ENCODE results near the gene C1orf159. TPM values are rescaled to one million over a fixed set of nuclear protein-coding genes. Genes with fewer than 3 reads are reported as not detected.
A peak's percentile ranks its signal among the peaks of the same experiment; 100 is the strongest.

The C1orf159 gene
- total and polyA plus RNA-seq, 10 of the 15 experiments (the other 5 are each of a cell fraction or from before 2014, with no cell fraction given) = 0.11 to 23.4 (median 8.0) TPM

DNA sequence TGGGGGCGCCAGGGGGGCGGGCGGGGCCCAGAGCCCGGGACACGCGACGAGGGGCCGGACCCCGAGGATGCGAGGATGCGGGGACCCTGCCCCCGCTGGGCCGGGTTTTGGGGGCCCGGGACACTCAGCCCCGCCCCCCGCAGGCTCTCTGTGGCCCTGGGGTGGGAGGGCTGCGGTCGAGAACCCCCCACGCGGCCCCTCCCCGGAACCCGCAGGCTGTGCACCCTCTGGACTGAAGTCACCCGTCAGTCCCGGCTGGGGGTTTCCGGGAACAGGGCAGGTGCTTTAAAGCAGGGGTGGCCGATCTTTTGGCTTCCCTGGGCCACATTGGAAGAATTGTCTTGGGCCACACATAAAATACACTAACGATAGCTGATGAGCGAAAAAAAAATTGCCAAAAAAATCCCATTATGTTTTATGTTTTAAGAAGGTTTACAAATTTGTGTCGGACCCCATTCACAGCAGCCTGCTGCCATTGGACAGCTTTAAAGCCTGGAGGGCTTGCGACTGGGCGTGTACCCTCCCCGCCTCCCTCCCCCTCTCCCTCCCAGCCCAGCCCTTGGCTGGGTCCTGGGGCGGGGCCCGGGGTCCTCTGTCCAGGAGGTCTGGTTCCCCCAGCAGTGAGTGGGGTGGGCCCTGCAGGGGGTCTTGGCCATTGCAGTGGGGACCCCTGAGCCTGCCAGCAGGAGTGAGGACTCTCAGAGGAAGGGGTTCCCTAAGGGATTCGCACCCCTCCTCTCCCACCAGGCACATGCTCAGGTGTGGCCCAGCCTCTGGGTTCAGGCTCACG, 21.6 kb upstream of the C1orf159 start (continued):
- TF ChIP-seq, protein P1, sequence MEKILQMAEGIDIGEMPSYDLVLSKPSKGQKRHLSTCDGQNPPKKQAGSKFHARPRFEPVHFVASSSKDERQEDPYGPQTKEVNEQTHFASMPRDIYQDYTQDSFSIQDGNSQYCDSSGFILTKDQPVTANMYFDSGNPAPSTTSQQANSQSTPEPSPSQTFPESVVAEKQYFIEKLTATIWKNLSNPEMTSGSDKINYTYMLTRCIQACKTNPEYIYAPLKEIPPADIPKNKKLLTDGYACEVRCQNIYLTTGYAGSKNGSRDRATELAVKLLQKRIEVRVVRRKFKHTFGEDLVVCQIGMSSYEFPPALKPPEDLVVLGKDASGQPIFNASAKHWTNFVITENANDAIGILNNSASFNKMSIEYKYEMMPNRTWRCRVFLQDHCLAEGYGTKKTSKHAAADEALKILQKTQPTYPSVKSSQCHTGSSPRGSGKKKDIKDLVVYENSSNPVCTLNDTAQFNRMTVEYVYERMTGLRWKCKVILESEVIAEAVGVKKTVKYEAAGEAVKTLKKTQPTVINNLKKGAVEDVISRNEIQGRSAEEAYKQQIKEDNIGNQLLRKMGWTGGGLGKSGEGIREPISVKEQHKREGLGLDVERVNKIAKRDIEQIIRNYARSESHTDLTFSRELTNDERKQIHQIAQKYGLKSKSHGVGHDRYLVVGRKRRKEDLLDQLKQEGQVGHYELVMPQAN (conservative IDR thresholded peaks at IDR 0.05) = no peak
- TF ChIP-seq, protein P2, sequence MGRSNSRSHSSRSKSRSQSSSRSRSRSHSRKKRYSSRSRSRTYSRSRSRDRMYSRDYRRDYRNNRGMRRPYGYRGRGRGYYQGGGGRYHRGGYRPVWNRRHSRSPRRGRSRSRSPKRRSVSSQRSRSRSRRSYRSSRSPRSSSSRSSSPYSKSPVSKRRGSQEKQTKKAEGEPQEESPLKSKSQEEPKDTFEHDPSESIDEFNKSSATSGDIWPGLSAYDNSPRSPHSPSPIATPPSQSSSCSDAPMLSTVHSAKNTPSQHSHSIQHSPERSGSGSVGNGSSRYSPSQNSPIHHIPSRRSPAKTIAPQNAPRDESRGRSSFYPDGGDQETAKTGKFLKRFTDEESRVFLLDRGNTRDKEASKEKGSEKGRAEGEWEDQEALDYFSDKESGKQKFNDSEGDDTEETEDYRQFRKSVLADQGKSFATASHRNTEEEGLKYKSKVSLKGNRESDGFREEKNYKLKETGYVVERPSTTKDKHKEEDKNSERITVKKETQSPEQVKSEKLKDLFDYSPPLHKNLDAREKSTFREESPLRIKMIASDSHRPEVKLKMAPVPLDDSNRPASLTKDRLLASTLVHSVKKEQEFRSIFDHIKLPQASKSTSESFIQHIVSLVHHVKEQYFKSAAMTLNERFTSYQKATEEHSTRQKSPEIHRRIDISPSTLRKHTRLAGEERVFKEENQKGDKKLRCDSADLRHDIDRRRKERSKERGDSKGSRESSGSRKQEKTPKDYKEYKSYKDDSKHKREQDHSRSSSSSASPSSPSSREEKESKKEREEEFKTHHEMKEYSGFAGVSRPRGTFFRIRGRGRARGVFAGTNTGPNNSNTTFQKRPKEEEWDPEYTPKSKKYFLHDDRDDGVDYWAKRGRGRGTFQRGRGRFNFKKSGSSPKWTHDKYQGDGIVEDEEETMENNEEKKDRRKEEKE (IDR thresholded peaks at IDR 0.05) = no peak
- TF ChIP-seq MTA2 (IDR thresholded peaks at IDR 0.05; ENCODE audit: low read depth) = no peak

DNA sequence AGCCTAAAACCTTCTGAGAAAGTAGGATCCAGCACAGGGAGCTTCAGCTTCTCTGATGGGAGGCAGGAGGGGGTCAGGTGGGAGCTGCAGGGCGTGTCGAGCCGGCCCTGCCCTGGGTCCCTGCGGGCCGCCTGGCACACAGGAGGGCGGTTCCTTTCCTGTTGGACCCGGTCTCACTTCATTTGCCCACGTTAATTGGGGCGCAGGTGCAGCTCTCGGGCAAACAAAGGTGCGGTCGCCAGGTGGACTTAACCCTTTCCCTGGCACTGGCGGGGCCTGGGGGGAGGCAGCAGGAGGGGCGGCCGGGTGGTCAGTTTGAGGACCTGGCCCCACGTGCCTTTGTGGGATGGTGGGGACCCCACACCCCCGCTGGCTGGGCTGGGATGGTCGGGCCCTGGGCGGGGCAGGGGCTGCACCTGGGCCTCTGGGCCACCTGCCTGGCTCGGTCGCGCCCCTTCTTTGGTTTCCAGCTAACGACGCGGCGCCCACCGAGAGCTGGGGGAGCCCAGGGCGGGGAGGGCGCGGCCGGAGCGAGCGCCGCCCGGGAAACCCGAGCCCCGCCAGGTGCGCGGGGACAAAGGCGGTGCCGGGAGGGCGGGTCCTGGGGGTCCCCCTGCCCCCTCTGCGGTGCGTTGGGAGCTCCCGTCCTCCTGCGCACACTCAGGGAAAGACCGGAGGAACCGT, 20.8 kb upstream of the C1orf159 start:
- DNase-seq (ENCODE audit: low read depth, low spot score) = no peak
- Histone ChIP-seq H3K27me3 (replicated peaks in 1 of 2; ENCODE audit: control insufficient read depth in 2 of 2, insufficient read depth in 2 of 2, low read length in 1 of 2) (no peaks in the 10 kb centered on the region), H3K9me3 (replicated peaks; ENCODE audit: control insufficient read depth, insufficient read depth, low read length) (no peaks in the 10 kb centered on the region), H3K4me2 (ENCODE audit: control insufficient read depth, insufficient read depth) (peak overlapping the region; percentile 42; the same call in 1 of the 2 replicates), H3K9ac (ENCODE audit: control insufficient read depth, insufficient read depth, low read length) (no peak overlapping the region), H3K4me1 (ENCODE audit: control insufficient read depth, insufficient read depth, low read length) (peaks cover 10% of the 10 kb centered on the region), H3K79me2 (ENCODE audit: control insufficient read depth, insufficient read depth, low read length) (no peaks in the 10 kb centered on the region), H3K4me3 (no peak overlapping the region), H2AFZ (ENCODE audit: control insufficient read depth, low read depth, low read length) (no peak overlapping the region; the same call in 1 of the 2 replicates), H3K36me3 (ENCODE audit: control insufficient read depth in 2 of 2, insufficient read depth in 2 of 2, low read length in 1 of 2) (no peaks in the 10 kb centered on the region), H4K20me1 (ENCODE audit: control insufficient read depth, insufficient read depth) (no peaks in the 10 kb centered on the region), H3K27ac (ENCODE audit: control insufficient read depth, insufficient read depth) (no peak overlapping the region)
- SMC1A ChIA-PET (ENCODE audit: uncharacterized antibody, unreplicated experiment) = interaction anchor here (0.6 kb wide), 2 partner anchors 14 to 22 kb away, joined by 3 read pairs; no protein-coding TSS in a partner anchor
- POLR2A ChIA-PET = interaction anchor here (0.6 to 1.7 kb wide), 5 partner anchors 10 to 132 kb away, joined by 3 to 5 read pairs (median 4); partner anchors contain the start of gene ISG15
- intact Hi-C loops (cut with micrococcal nuclease; ENCODE audit: unreplicated experiment) = no loop called here
- in situ Hi-C loops (cut with MboI) = no loop called here
- RAD21 ChIA-PET (ENCODE audit: unreplicated experiment) = interaction anchor here (0.7 to 2.2 kb wide), 5 partner anchors 15 to 114 kb away, joined by 4 to 9 read pairs (median 5); no protein-coding TSS in a partner anchor
- 2% methylated on average over 18 of the region's 48 CpGs for WGBS (ENCODE audit: insufficient coverage, insufficient replicate concordance, low lambda C conversion rate, missing lambda C conversion rate)
- peak; percentile 69 for ATAC-seq
- CTCF ChIA-PET = interaction anchor here (0.7 to 1.9 kb wide), 3 partner anchors 15 to 114 kb away, joined by 3 to 8 read pairs (median 5); no protein-coding TSS in a partner anchor
- no TSS peak for BruUV-seq (replicated peaks)
- FAIRE-seq = no peak
- TF ChIP-seq BACH1 (IDR thresholded peaks at IDR 0.05; ENCODE audit: borderline replicate concordance) = no peak
- TF ChIP-seq KDM1A (IDR thresholded peaks at IDR 0.05; ENCODE audit: borderline replicate concordance) = no peak
- TF ChIP-seq, protein P3, sequence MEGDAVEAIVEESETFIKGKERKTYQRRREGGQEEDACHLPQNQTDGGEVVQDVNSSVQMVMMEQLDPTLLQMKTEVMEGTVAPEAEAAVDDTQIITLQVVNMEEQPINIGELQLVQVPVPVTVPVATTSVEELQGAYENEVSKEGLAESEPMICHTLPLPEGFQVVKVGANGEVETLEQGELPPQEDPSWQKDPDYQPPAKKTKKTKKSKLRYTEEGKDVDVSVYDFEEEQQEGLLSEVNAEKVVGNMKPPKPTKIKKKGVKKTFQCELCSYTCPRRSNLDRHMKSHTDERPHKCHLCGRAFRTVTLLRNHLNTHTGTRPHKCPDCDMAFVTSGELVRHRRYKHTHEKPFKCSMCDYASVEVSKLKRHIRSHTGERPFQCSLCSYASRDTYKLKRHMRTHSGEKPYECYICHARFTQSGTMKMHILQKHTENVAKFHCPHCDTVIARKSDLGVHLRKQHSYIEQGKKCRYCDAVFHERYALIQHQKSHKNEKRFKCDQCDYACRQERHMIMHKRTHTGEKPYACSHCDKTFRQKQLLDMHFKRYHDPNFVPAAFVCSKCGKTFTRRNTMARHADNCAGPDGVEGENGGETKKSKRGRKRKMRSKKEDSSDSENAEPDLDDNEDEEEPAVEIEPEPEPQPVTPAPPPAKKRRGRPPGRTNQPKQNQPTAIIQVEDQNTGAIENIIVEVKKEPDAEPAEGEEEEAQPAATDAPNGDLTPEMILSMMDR (IDR thresholded peaks at IDR 0.05 in 2 of 3, conservative IDR thresholded peaks at IDR 0.05 in 1 of 3; ENCODE audit: control insufficient read depth in 2 of 3, extremely low read depth in 1 of 3, insufficient read depth in 1 of 3, low read depth in 3 of 3, low read length in 3 of 3) = no peak
- no peak for TF ChIP-seq ZBED1 (IDR thresholded peaks at IDR 0.05; ENCODE audit: borderline replicate concordance)
- no peak for TF ChIP-seq ZNF274 (IDR thresholded peaks at IDR 0.05; ENCODE audit: insufficient read depth, insufficient read length)
- TF ChIP-seq BHLHE40 (IDR thresholded peaks at IDR 0.05; ENCODE audit: borderline replicate concordance in 1 of 2, low read depth in 2 of 2, low read length in 1 of 2) = peak in 1 of 2 experiments; percentile 56; a peak in 2 of 4 replicates
- TF ChIP-seq MEF2A (IDR thresholded peaks at IDR 0.05; ENCODE audit: insufficient read depth, low read depth, low read length) = no peak
- TF ChIP-seq, protein P4, sequence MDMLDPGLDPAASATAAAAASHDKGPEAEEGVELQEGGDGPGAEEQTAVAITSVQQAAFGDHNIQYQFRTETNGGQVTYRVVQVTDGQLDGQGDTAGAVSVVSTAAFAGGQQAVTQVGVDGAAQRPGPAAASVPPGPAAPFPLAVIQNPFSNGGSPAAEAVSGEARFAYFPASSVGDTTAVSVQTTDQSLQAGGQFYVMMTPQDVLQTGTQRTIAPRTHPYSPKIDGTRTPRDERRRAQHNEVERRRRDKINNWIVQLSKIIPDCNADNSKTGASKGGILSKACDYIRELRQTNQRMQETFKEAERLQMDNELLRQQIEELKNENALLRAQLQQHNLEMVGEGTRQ (IDR thresholded peaks at IDR 0.05; ENCODE audit: borderline replicate concordance, low read depth, low read length) = no peak

Data from GM12878 (cell line).